Hepatocyte (in vitro differentiated cells): ENCODE data around the gene XDH.

Experiments used
- EZH2 ChIP-seq: fragments of 200-600 bp; sonication (generic); IDR thresholded peaks from 2 replicates; pipeline ENCODE4 v1.6.1; 2016; ENCODE audit warnings: antibody characterized with exemption, mild to moderate bottlenecking, borderline replicate concordance
- EZH2phosphoT487 ChIP-seq: fragments of 200-600 bp; sonication (generic); IDR thresholded peaks from one replicate; pipeline ENCODE4 v1.6.1; 2018; ENCODE audit warnings: antibody characterized with exemption, mild to moderate bottlenecking, low read depth, moderate library complexity; ENCODE audit not compliant: unreplicated experiment, severe bottlenecking

DNA sequence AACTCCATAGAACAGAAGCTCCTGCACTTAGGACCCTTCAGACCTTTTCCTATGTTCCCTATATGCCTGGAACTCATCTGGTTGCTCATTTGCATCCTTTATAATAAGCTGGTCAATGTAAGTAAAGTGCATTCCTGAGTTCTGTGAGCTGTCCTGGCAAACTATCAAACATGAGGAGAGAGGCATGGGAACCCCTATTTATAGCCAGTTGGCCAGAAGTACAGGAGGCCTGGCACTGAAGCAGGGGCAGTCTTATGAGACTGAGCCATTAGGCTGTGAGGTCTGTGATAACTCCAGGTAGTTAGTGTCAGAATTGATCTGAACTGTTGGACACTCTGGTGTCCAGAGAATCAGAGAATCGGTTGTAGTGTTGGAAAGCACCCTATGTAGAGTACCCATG lies 92.2 kb downstream of the XDH start:
- TF ChIP-seq EZH2phosphoT487 = no peak
- TF ChIP-seq EZH2 = no peak
